ENCODE data around the gene RPS6KA2. TPM values are rescaled to one million over a fixed set of nuclear protein-coding genes. Genes with fewer than 3 reads are reported as not detected.

The RPS6KA2 gene
- total RNA-seq, 4 donors from 2014 or later, result 43.9 to 161 (median 82.7) TPM

GRCh38 chr6:166382933-166383801, 243.9 kb downstream of the RPS6KA2 start, which contains the start of gene MPC1:
MPC1 (minus strand) TSS chr6:166382940; CDS start chr6:166382876, 64 bp downstream.
- no peak for TF ChIP-seq CTCF (IDR thresholded peaks at IDR 0.05; ENCODE audit: low read depth)

GRCh38 chr6:166382500-166382932, 244.5 kb downstream of the RPS6KA2 start:
- TF ChIP-seq CTCF (IDR thresholded peaks at IDR 0.05; ENCODE audit: low read depth), result no peak

- TF ChIP-seq CTCF (IDR thresholded peaks at IDR 0.05; ENCODE audit: low read depth), result no peak
Measured at GRCh38 chr6:166381733-166382499, 245.1 kb downstream of the RPS6KA2 start.

- TF ChIP-seq CTCF (IDR thresholded peaks at IDR 0.05; ENCODE audit: low read depth), result no peak
Measured at GRCh38 chr6:166381381-166381732, 245.7 kb downstream of the RPS6KA2 start.

- no peak for TF ChIP-seq CTCF (IDR thresholded peaks at IDR 0.05; ENCODE audit: low read depth)
Measured at GRCh38 chr6:166379800-166380199, 247.3 kb downstream of the RPS6KA2 start.

GRCh38 chr6:166379103-166379586, 247.9 kb downstream of the RPS6KA2 start:
- no peak for TF ChIP-seq CTCF (IDR thresholded peaks at IDR 0.05; ENCODE audit: low read depth)

- no peak for TF ChIP-seq CTCF (IDR thresholded peaks at IDR 0.05; ENCODE audit: low read depth)
Measured at GRCh38 chr6:166377721-166378120, 249.3 kb downstream of the RPS6KA2 start.

Data from subcutaneous adipose tissue (tissue), 4 donors.